Mesodermal cell (in vitro differentiated cells): ENCODE data around the gene NCOA3.

ENCODE experiments used
- H3K27ac ChIP-seq: 2 replicates; pipeline ENCODE4 v1.7.0; 2013; ENCODE audit warnings: mild to moderate bottlenecking, low read depth, low read length, moderate library complexity; ENCODE audit not compliant: severe bottlenecking
- H3K36me3 ChIP-seq: 2 replicates; pipeline ENCODE4 v1.7.1; 2013; ENCODE audit warnings: mild to moderate bottlenecking, low read length, moderate library complexity; ENCODE audit not compliant: control insufficient read depth, insufficient read depth
- H3K4me1 ChIP-seq: one replicate; pipeline ENCODE4 v1.7.1; 2013; ENCODE audit warnings: mild to moderate bottlenecking, low read length; ENCODE audit not compliant: insufficient read depth, control insufficient read depth, poor library complexity, severe bottlenecking
- H3K4me3 ChIP-seq: 2 replicates; pipeline ENCODE4 v1.7.0; 2013; ENCODE audit warnings: low read length, control low read depth, mild to moderate bottlenecking; ENCODE audit not compliant: insufficient read depth, poor library complexity, severe bottlenecking; ENCODE audit errors: extremely low read depth
- H3K9me3 ChIP-seq: 2 replicates; pipeline ENCODE4 v1.7.1; 2013; ENCODE audit warnings: mild to moderate bottlenecking, low read length, moderate library complexity; ENCODE audit not compliant: control insufficient read depth
- WGBS, 2 experiments: methylation state at CpG; one replicate each; pipeline ENCODE4 v1.1.5; 2013; ENCODE audit warnings: missing lambda C conversion rate in 2 of 2; ENCODE audit not compliant: insufficient coverage in 2 of 2; 5-methylcytosine and 5-hydroxymethylcytosine counted together

The NCOA3 gene

GRCh38 chr20:47540443-47541354 lies 39.0 kb downstream of the NCOA3 start:
- H3K27ac ChIP-seq = peak overlapping the region; percentile 16
- H3K9me3 ChIP-seq = no peaks in the 10 kb centered on the region
- no peaks in the 10 kb centered on the region for H3K36me3 ChIP-seq
- peaks cover 12% of the 10 kb centered on the region for H3K4me1 ChIP-seq
- no peak overlapping the region for H3K4me3 ChIP-seq
- WGBS, 2 experiments = 71% methylated on average over 3 of the region's 5 CpGs; no CpG with 5 or more reads in 1 of the 2 experiments

DNA sequence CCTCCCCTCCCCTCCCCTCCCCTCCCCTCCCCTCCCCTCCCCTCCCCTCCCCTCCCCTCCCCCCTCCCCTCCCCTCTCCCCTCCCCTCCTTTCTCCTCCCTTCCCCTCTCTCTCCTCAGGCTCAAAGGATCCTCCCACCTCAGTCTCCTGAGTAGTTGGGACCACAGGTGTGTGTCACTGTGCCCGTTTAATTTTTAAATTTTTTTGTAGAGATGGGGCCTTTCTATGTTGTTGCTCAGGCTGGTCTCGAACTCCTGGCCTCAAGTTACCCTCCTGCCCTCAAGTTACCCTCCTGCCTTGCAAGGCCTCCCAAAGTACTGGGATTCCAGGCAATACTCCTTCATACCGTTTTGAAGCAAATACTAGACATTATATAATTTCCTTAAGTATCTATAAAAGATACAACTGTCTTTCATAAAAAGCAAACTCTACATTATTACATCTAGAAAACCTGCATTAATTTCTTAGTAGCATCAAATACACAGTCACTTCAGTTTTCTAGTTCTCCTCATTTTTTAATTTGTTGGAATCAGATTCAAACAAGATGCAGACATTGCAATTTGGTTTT lies 39.8 kb downstream of the NCOA3 start:
- Histone ChIP-seq H3K9me3 (no peaks in the 10 kb centered on the region), H3K36me3 (no peaks in the 10 kb centered on the region), H3K4me3 (no peak overlapping the region), H3K27ac (no peak overlapping the region), H3K4me1 (peaks cover 15% of the 10 kb centered on the region)
- no CpG with 5 or more reads among the region's 3 CpGs for WGBS, 2 experiments

- peaks cover 15% of the 10 kb centered on the region for H3K4me1 ChIP-seq
- H3K4me3 ChIP-seq = no peak overlapping the region
- no peaks in the 10 kb centered on the region for H3K9me3 ChIP-seq
- H3K36me3 ChIP-seq = no peaks in the 10 kb centered on the region
- 50% methylated on average over 1 of the region's 1 CpG for WGBS, 2 experiments
- no peak overlapping the region for H3K27ac ChIP-seq
Measured at GRCh38 chr20:47543006-47543431, 41.3 kb downstream of the NCOA3 start.

GRCh38 chr20:47544240-47544639 lies 42.6 kb downstream of the NCOA3 start:
- no peak overlapping the region for H3K4me3 ChIP-seq
- peaks cover 15% of the 10 kb centered on the region for H3K4me1 ChIP-seq
- no peaks in the 10 kb centered on the region for H3K9me3 ChIP-seq
- no peak overlapping the region for H3K27ac ChIP-seq
- no peaks in the 10 kb centered on the region for H3K36me3 ChIP-seq
- 40 to 80% methylated on average over 1 of the region's 2 CpGs for WGBS, 2 experiments

GRCh38 chr20:47544852-47545251 lies 43.2 kb downstream of the NCOA3 start:
- peaks cover 15% of the 10 kb centered on the region for H3K4me1 ChIP-seq
- 80 to 100% methylated on average over 1 to 2 of the region's 2 CpGs for WGBS, 2 experiments

GRCh38 chr20:47545499-47545898 lies 43.8 kb downstream of the NCOA3 start:
- Histone ChIP-seq H3K27ac (no peak overlapping the region), H3K4me1 (peaks cover 15% of the 10 kb centered on the region), H3K36me3 (no peaks in the 10 kb centered on the region), H3K9me3 (no peaks in the 10 kb centered on the region), H3K4me3 (no peak overlapping the region)
- WGBS, 2 experiments = no CpG with 5 or more reads among the region's 4 CpGs

More at GRCh38 chr20:47544852-47545251, 43.2 kb downstream of the NCOA3 start:
- H3K4me3 ChIP-seq = no peak overlapping the region
- no peak overlapping the region for H3K27ac ChIP-seq
- no peaks in the 10 kb centered on the region for H3K9me3 ChIP-seq
- no peaks in the 10 kb centered on the region for H3K36me3 ChIP-seq

DNA sequence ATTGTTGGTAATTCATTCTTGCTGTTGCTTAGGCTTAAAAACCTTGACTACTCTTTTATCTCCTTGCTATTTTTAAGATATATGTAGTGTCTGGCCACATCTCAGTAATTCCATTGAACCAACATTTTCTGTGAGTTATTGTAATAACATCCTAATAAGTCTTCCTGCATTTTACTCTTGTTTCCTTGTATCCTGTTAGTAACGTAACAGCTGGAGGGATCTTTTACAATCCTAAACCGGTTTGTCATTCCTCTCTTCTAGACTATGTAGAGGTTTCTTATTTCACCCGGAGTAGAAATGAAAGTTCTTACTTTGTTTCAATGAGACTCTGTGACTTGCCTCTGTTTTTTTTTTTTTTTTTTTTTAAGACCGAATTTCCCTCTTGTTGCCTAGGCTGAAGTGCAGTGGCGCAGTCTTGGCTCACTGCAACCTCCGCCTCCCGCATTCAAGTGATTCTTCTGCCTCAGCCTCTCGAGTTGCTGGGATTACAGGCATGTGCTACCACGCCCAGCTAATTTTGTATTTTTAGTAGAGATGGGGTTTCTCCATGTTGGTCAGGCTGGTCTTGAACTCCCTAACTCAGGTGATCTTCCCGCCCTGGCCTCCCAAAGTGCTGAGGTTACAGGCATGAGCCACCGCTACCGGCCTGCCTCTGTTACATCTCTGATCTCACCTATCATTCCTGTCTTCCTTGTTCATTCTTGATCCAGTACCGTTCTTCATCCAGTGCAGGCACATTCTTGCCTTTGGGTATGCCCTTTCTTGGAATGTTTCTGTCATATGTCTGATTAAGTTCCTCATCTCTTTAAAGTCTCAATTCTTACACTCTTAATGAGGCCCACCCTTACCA lies 44.7 kb downstream of the NCOA3 start:
- H3K36me3 ChIP-seq = no peaks in the 10 kb centered on the region
- no peak overlapping the region for H3K4me3 ChIP-seq
- H3K9me3 ChIP-seq = no peaks in the 10 kb centered on the region
- peaks cover 15% of the 10 kb centered on the region for H3K4me1 ChIP-seq
- 90 to 95% methylated on average over 3 to 9 of the region's 13 CpGs for WGBS, 2 experiments
- no peak overlapping the region for H3K27ac ChIP-seq

GRCh38 chr20:47547034-47547387 lies 45.3 kb downstream of the NCOA3 start:
- H3K36me3 ChIP-seq = no peaks in the 10 kb centered on the region
- WGBS, 2 experiments = 90 to 100% methylated on average over 2 of the region's 5 CpGs
- peaks cover 15% of the 10 kb centered on the region for H3K4me1 ChIP-seq
- H3K9me3 ChIP-seq = no peaks in the 10 kb centered on the region
- no peak overlapping the region for H3K4me3 ChIP-seq
- no peak overlapping the region for H3K27ac ChIP-seq

DNA sequence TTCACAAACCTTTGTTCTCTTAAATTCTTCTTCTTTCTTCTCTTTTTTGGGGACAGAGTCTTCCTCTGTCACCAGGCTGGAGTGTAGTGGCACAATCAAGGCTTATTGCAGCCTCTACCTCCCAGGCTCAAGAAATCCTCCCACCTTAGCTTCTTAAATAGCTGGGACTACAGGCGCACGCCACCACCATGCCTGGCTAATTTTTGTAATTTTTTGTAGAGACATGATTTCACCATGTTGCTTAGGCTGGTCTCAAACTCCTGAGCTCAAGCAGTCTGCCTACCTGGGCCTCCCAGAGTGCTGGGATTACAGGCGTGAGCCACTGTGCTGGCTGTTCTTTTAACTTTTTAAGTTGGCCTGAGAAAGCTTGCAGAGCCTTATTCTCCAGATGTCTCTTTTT lies 48.0 kb downstream of the NCOA3 start:
- Histone ChIP-seq H3K4me3 (no peak overlapping the region), H3K9me3 (no peaks in the 10 kb centered on the region), H3K27ac (no peak overlapping the region), H3K4me1 (peaks cover 6% of the 10 kb centered on the region), H3K36me3 (no peaks in the 10 kb centered on the region)
- WGBS, 2 experiments = 100% methylated on average over 1 to 3 of the region's 3 CpGs

GRCh38 chr20:47551222-47551621 lies 49.5 kb downstream of the NCOA3 start:
- Histone ChIP-seq H3K4me1 (no peaks in the 10 kb centered on the region), H3K27ac (no peak overlapping the region), H3K9me3 (no peaks in the 10 kb centered on the region), H3K4me3 (no peak overlapping the region), H3K36me3 (no peaks in the 10 kb centered on the region)
- no CpG with 5 or more reads among the region's 5 CpGs for WGBS, 2 experiments
